Measurements from ENCODE around the gene RPL10A. TPM values are rescaled to one million over a fixed set of nuclear protein-coding genes. Genes with fewer than 3 reads are reported as not detected.
A peak's percentile ranks its signal among the peaks of the same experiment; 100 is the strongest.

RPL10A gene
- total RNA-seq, 1 donor from 2014 or later, result 1,717 TPM

GRCh38 chr6:35473850-35474130 is 5.6 kb downstream of the RPL10A start:
- peaks cover 21% of the 10 kb centered on the region for H3K36me3 Mint-ChIP-seq (ENCODE audit: low read depth)
- peaks cover 49% of the 10 kb centered on the region for H3K4me1 Mint-ChIP-seq
- peaks cover 14% of the 10 kb centered on the region for H3K27me3 Mint-ChIP-seq (ENCODE audit: low read depth)
- no peaks in the 10 kb centered on the region for H3K9me3 Mint-ChIP-seq
- no peak for DNase-seq (ENCODE audit: low read depth, low spot score)
- H3K4me3 Mint-ChIP-seq, result peak overlapping the region; percentile 79
- no peak overlapping the region for H3K27ac Mint-ChIP-seq (ENCODE audit: unreplicated experiment)
- no peak for TF ChIP-seq CTCF (conservative IDR thresholded peaks at IDR 0.05)

GRCh38 chr6:35474131-35474941 is 6.1 kb downstream of the RPL10A start:
- H3K4me3 Mint-ChIP-seq, result peak overlapping the region; percentile 79
- H3K36me3 Mint-ChIP-seq (ENCODE audit: low read depth), result peaks cover 19% of the 10 kb centered on the region
- TF ChIP-seq CTCF (conservative IDR thresholded peaks at IDR 0.05), result no peak
- no peak for DNase-seq (ENCODE audit: low read depth, low spot score)
- H3K4me1 Mint-ChIP-seq, result peaks cover 48% of the 10 kb centered on the region
- no peak overlapping the region for H3K27ac Mint-ChIP-seq (ENCODE audit: unreplicated experiment)
- no peaks in the 10 kb centered on the region for H3K9me3 Mint-ChIP-seq
- H3K27me3 Mint-ChIP-seq (ENCODE audit: low read depth), result peaks cover 14% of the 10 kb centered on the region

- H3K36me3 Mint-ChIP-seq (ENCODE audit: low read depth), result peaks cover 12% of the 10 kb centered on the region
- no peak for DNase-seq (ENCODE audit: low read depth, low spot score)
- H3K27me3 Mint-ChIP-seq (ENCODE audit: low read depth), result peaks cover 11% of the 10 kb centered on the region
- peaks cover 40% of the 10 kb centered on the region for H3K4me1 Mint-ChIP-seq
- H3K9me3 Mint-ChIP-seq, result no peaks in the 10 kb centered on the region
- H3K4me3 Mint-ChIP-seq, result peak overlapping the region; percentile 79
- H3K27ac Mint-ChIP-seq (ENCODE audit: unreplicated experiment), result no peak overlapping the region
- TF ChIP-seq CTCF (conservative IDR thresholded peaks at IDR 0.05), result no peak
These were observed 6.9 kb downstream of the RPL10A start for GRCh38 chr6:35474942-35475570.

- peaks cover 8% of the 10 kb centered on the region for H3K36me3 Mint-ChIP-seq (ENCODE audit: low read depth)
- DNase-seq (ENCODE audit: low read depth, low spot score), result no peak
- peak overlapping the region; percentile 79 for H3K4me3 Mint-ChIP-seq
- peaks cover 11% of the 10 kb centered on the region for H3K27me3 Mint-ChIP-seq (ENCODE audit: low read depth)
- H3K27ac Mint-ChIP-seq (ENCODE audit: unreplicated experiment), result no peak overlapping the region
- H3K9me3 Mint-ChIP-seq, result no peaks in the 10 kb centered on the region
- peaks cover 35% of the 10 kb centered on the region for H3K4me1 Mint-ChIP-seq
- TF ChIP-seq CTCF (conservative IDR thresholded peaks at IDR 0.05), result no peak
These were observed 7.4 kb downstream of the RPL10A start for GRCh38 chr6:35475573-35475972.

GRCh38 chr6:35476004-35476403 is 7.8 kb downstream of the RPL10A start:
- TF ChIP-seq CTCF (conservative IDR thresholded peaks at IDR 0.05), result no peak
- peaks cover 35% of the 10 kb centered on the region for H3K4me1 Mint-ChIP-seq
- peaks cover 5% of the 10 kb centered on the region for H3K36me3 Mint-ChIP-seq (ENCODE audit: low read depth)
- peak overlapping the region; percentile 79 for H3K4me3 Mint-ChIP-seq
- peaks cover 9% of the 10 kb centered on the region for H3K27me3 Mint-ChIP-seq (ENCODE audit: low read depth)
- H3K27ac Mint-ChIP-seq (ENCODE audit: unreplicated experiment), result no peak overlapping the region
- no peaks in the 10 kb centered on the region for H3K9me3 Mint-ChIP-seq
- no peak for DNase-seq (ENCODE audit: low read depth, low spot score)

Measured in neural crest cell (in vitro differentiated cells).